GM18526 (cell line): ENCODE measurements around the gene FMNL2.

ENCODE experiments used
- POLR2A ChIP-seq: IDR thresholded peaks from 3 replicates; pipeline ENCODE4 v1.6.1; 2011; ENCODE audit not compliant: insufficient read length; ENCODE audit errors: extremely low read depth

FMNL2 gene

DNA sequence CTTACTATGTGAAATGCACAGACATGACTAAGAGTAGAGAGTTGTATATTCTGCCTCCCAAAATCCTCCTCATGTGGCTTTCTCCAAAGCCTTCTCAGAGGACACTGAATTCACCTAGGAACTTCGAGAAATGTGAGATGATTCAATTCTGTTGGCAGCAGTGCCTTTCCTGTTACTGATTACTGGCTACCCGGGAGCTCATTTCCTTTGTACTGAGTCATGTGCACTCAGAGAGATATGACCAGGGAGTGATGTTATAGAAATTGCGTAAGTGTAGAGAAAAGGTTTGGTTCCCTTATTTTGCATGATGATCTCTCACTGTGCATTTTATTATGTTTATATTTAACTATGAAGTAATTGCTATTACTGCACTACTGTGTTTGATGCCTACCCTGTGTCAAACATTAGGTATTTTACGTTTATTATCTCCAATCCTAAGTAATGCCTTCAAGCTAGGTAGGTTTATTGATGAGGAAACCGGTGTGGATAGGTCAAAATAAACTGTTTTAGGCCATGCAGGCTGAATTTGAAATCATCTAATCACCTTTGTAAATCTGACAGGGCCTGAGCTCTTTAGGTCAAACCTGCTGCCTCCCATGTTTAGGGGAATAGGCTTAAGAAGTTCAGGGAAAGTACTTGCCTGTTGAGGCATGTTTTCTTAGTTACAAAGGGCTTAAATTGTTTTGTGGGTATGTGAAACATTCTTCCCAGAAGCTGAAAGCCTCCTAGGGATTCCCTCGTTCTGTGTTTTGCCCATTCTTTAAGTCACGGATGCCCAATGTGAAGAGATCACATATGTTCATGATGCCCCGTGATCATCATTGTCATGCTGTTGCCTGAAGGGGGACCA lies 86.8 kb downstream of the FMNL2 start:
- TF ChIP-seq POLR2A = no peak

GRCh38 chr2:152423684-152424083 lies 88.7 kb downstream of the FMNL2 start:
- TF ChIP-seq POLR2A = no peak

GRCh38 chr2:152425765-152426727 lies 91.1 kb downstream of the FMNL2 start:
- TF ChIP-seq POLR2A = no peak

DNA sequence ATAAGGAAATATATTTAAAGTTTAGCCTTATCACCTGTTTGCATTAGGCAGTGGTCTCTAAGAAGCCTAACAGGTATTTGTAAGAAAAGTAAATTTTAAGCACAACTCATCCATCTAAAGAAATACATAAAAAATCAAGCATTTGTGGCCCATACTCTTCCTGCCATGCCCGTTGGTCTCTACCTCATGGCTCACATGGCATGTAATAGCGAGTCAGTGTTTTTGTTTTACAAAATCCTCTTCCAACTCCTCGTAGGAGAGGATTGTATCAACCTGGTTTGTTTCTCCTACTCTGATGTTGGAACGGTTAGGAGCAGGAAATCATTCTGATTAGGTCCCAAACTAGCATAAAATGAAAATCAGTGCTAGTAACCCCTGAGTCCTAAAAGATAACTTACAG lies 91.8 kb downstream of the FMNL2 start:
- TF ChIP-seq POLR2A = no peak

DNA sequence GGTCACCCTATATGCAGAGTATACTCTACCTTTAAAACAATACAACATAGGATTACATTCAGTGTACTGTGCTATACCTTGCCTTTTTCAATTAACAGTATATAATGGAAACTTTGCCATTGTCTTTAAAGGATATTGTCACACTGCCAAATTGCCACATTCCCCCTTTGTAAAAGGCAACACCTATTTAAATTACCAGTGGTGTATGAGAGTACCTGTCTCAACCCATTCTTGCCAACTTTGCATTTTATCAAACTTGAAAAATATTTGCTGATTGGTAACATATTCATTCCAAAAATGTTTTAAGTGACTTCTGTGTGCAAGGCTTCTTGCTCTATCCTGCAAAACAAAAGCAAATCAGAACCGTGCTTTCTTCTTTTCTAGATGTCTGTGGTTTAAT lies 92.9 kb downstream of the FMNL2 start:
- TF ChIP-seq POLR2A = no peak

DNA sequence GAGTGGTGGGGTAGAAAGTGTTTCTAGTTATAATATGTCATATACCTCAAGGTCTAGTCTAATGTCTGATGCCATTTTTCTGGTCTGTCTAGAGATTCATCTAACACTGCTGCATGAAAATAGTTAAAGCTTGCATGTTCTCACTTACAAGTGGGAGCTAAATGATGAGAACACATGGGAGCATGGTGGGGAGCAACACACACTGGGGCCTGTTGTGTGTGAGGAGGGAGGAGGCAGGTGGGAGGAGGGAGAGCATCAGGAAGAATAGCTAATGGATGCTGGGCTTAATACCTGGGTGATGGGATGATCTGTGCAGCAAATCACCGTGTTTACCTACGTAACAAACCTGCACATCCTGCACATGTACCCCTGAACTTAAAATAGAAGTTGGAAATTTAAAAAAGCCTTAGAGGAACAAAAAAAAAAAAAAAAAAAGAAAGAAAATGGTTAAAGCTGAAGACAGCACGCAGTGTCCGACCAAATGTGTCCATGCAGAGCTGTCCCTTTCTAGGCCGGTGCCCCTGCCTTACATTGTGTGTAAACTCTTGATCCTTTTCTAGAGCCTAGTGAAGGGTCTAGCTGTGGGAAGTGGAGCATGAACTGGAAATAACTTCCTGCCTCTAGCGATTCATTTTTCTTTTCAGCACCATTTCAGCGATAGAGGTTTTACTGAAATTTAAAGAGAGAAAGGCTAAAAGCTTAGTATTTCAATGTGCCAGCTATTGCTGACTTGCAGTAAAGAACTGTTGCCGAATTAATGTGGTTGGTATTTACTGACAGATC lies 94.0 kb downstream of the FMNL2 start:
- no peak for TF ChIP-seq POLR2A

DNA sequence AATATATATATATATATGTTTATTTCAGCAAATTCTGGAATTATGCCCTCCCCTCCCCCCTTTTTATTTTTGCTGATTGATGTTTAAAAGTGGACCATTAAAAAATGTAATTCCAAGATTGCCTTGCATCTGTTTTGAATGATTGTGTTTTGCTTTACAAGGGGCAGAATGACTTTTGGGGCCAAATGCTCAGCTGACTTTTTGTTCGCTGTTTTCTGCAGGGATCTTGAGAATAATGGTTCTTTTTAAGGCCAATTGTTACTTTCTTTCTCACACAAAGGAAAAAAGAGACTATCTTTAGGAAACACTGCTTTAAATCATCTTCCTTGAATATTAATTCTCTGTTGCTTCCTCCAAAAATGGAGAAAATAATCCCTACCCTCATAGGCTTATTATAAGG lies 95.9 kb downstream of the FMNL2 start:
- TF ChIP-seq POLR2A = no peak

DNA sequence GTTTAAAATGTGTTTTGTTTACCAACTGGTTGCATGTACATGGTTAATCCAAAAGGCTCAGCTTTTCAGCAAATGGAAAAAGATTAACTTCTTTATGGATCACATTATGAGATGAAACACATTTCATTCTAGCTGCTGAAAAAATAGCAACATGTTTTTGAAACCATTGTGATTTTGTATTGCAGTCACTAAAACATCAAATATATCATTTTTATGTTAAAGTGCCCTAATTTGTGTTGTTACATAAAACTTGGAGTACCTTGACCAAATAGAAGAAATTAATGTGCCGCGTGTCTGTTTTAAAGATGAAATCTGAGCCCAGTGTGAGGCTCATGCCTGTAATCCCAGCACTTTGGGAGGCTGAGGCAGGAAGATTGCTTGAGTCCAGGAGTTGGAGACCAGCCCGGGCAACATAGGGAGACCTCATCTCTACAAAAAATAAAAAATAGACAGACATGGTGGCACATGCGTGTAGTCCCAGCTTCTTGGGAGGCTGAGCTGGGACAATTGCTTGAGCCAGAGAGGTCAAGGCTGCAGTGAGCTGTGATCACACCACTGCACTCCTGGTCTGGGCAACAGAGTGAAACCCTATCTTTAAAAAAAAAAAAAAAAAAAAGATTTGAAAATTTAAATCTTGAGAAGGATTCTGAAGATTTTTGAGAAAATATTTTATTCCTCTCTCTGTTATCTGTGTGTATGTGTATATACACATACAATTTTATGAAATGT lies 96.6 kb downstream of the FMNL2 start:
- TF ChIP-seq POLR2A = no peak

GRCh38 chr2:152432206-152432653 lies 97.3 kb downstream of the FMNL2 start:
- TF ChIP-seq POLR2A = no peak

- no peak for TF ChIP-seq POLR2A
Observed at GRCh38 chr2:152432765-152433164, 97.8 kb downstream of the FMNL2 start.

- TF ChIP-seq POLR2A = no peak
Observed at GRCh38 chr2:152433289-152433688, 98.3 kb downstream of the FMNL2 start.

GRCh38 chr2:152433791-152434190 lies 98.8 kb downstream of the FMNL2 start:
- TF ChIP-seq POLR2A = no peak

DNA sequence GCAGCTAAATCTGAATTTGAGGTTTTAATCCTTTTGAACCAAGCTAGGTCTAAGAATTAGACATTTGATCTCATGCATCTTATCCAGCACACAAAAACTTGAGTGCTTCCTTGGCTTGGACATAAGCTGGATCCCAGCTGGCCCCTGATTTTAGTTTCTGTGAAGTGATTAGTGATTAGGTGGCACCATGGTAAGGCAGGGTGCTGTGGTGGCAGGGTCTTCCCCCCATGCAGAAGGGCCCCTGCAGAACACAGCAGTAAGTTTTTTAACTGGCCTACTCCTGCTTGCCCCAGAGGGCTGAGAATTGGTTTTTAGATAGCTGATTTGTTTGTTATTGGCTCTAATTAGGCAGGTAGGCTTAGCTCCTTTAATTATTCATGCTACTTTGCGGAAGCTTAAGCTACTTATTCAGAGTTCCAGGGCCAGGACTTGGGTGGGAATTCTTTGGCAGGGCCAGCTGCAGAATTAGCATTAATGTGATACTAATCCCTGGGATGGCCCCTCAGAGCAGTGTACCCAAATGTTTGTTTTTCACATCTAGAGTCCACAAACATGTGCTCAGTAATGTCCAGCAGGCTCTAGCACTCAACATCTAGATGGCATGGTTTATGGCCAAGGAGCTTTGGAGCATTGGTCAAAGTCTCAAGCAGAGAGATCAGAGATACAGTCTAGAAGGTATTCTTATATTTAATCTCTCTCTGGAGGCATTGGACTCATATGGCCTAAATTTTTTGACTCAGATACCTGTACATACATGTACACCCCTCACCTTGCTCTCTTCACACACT lies 99.6 kb downstream of the FMNL2 start:
- no peak for TF ChIP-seq POLR2A

DNA sequence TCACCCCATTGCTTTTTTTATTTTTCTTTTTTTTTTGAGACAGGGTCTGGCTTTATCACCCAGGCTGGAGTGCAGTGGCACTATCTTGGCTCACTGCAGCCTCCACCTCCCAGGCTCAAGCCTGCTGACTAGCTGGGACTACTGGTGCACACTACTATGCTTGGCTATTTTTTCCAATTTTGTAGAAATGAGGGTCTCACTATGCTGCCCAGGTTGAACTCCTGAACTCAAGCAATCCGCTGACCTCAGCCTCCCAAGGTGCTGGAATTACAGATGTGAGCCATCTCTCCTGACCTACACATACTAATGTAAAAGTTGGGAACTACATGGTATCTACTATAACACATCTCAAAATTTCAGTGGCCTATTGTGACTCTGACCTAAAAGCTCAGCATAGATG lies 101.2 kb downstream of the FMNL2 start:
- no peak for TF ChIP-seq POLR2A
